Frontal cortex (tissue), 4 donors: ENCODE data around the gene GALT. TPM values are rescaled to one million over a fixed set of nuclear protein-coding genes. Genes with fewer than 3 reads are reported as not detected.
"Not testable (repeated sequence)": the region's sequence is repeated elsewhere in the genome, so short reads cannot be mapped to it uniquely, and the experiment has no call there.

Experiments used
- DNase-seq, 2 donors: peaks; one replicate each; pipeline ENCODE4 v3.0.0; 2012; ENCODE audit warnings: low spot score in 2 of 2
- FAIRE-seq: peaks from 2 replicates; lab custom pipeline; 2012; peaks lifted over from hg19 to GRCh38; lab: Jason Lieb, UNC
- total RNA-seq: library from RNA; depleted of rRNA; stranded (reverse); fragments of >200 nt; gene quantifications from one replicate; pipeline ENCODE4 v1.2.3, GENCODE V29; 2014
- donor health status: control.
- donor health status: control.
- donor health status: control.

The GALT gene
- total RNA-seq, 1 donor from 2014 or later, result 29.3 TPM

DNA sequence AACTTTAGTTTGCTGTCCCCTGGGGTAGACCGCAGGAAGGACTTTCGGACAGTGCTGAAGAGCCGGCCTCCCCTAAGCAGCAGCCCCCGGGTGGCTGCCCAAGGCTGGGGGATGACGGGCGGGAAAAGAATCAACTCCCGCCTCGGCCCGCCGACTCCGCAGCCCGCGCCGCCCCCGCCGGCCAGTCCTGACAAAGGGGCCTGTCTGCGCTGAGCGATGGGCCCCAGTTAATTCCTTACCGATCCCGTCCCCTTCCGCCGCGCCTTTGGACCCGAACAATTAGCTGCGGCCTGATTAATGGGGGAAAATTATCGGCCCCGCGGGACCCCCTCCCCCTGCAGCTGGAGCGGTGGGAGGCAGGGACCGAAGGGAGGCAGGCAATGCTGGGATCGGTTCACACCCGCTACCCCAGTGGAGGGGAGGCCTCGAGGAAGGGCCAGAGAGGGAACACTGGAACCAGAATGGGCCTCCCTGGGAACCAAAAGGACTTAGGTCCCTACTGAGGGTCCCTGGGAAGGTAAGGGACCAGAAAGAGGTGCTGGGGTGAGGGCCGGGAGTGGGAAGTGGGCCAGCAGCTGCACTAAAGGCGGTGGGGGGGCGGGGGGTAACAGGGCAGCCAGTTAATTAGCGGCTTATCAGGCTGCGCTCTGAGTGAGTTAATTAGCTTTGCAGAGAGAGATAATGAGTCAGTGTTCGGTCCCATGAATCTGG is 21.8 kb upstream of the GALT start:
- DNase-seq (no peak), FAIRE-seq (no peak)

DNA sequence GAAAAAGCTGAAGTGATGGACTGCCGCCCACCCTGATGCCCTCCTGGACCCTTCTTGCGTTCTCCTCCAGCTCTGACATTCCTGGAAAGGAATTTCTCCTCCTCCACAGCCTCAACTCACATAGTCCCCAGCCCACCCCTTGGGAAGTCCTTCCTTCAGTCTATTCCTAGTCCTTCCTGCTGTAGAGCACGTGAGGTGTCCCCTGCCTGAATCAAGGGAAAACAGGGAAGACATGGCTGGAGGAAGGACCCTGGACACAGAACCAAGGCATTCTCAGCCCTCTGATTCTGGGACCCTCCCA is 21.3 kb upstream of the GALT start:
- DNase-seq, result no peak
- no peak for FAIRE-seq

DNA sequence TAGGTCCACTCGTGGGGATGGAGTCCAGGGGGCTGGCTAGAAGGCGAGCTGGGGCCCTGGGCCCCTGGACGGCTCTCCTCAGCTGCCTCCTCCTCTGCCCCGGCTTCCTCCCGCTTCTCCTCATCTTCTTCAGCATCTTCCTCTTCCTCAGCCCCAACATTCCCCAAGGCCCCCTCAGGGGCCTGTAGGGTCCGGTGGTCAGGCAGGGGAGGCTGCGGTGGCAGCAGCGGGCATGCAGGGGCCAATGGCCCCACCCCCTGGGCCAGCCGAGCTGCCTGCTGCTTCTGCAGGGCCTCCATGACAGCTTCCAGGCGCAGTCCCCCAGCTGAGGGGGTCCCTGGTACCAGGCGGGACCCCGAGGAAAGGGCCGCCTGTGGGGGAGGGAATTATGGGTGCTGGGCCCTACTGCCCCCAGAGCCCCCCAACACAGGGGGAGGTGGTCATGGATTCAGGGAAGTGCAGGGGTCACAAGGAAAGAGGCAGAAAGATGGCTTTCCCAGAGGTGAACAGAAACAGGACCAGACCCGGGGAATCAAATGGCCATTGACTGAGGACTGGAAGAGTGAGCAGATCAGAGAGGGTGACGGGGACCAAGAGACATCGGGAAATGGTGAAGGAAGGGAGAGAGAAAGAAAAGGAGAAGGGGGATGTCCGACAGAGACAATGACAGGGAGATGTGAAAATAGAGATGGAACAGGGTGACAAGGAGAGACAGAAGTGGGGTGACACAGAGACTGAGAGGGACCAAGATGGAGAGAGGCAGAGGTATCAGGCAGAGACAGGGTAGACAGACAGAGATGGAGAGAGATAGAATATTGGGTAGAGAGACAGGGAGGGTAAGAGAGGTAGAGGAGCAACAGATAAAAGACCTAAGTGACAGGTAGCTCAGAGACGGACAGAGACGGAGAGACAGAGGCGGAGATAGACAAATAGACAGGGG is 18.5 kb upstream of the GALT start:
- FAIRE-seq (no peak), DNase-seq (no peak)

DNA sequence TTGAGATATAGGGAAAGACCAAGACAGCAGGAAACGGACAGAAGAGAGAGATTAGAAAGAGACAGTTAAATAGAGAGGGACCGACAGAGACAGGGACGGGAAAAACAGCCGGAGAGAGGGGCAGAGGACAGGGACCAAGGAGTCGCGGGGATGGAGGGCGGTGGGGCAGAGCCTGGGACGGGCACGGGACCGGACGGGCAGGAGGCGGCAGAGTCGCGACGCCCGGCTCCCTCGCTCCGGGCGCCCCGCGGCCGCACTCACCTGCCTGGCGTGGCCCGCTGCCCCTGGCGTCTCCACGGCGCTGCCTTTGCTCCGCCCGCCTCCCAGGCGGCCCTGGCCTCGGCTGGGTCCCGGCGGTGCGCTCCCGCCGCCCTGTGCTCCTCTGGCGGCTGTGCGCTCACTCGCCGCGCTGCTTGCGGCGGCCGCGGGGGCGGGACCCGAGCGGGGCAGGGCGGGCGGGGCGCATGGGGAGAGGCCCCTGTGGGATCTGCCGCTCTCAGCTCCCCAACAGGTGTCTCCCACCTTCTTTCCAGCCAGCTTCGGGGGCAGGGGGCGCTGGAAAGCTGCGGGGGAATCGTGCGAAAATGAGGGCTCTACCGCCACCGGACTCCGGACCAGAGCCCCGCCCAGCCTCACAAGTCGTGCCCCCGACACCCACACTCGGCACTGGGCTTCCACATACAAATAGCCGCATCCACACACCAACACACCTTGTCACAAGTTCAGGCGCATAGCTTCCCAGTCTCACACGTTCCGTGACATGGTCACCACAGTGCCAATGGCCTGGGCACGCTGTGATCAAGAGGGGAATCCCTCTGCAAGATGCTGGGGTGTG is 17.6 kb upstream of the GALT start, which contains the start of gene ARID3C:
Gene ARID3C, minus strand, starts transcription at position 411 of the 835 bp plus-strand sequence. CDS start 1,052 bp downstream, outside the sequence.
- no peak for FAIRE-seq
- peak in 1 of 2 donors; percentile 64 for DNase-seq

DNA sequence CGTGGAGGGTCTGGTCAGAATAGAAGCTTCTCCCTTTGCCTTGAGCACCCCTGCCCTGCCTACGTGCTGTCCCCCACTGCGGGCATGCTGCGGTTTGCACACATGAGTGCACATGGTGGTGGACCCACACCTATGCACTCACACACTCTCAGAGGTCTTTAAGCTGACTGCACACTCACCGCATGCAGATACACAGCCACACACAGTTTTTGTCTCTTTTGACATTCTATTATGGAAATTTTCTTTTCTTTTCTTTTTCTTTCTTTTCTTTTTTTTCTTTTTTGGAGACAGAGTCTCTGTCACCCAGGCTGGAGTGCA is 17.0 kb upstream of the GALT start:
- FAIRE-seq (no peak), DNase-seq (no peak)

DNA sequence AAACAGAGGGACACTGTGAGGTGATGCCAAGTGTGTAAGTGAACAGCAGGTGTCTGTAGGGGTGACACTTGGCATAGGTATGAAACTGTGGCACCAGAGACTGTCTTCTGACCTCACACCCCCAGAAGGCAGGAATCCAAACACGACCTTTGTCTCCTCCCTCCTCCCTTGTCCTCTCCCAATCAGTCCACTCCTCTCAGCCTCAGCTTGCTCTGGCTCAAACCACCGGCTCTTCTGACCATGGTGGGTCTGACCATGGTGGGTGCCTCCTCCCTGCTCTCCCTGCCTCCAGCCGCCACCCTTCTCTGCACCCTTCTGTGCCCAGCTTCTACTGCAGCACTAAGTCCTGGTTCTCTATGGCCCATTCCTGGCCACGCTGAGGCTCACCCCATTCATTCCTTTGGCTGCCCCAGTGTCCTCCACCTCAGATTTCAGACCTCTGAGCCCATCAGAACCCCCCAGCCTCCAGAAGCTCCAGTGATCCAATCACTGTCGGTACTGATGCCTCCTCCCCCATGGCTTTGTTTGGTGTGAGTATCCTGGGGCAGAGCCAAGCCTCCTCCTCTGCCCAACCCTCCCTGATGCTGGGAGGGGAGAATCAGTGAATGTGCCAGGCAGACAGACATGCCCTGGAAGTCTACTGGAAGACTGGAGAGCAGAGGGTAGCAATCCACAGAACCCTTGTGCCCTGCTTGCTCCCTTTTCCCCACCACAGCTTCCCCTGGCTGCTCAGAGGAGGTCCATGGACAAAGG is 15.9 kb upstream of the GALT start:
- DNase-seq, result no peak
- FAIRE-seq, result no peak

DNA sequence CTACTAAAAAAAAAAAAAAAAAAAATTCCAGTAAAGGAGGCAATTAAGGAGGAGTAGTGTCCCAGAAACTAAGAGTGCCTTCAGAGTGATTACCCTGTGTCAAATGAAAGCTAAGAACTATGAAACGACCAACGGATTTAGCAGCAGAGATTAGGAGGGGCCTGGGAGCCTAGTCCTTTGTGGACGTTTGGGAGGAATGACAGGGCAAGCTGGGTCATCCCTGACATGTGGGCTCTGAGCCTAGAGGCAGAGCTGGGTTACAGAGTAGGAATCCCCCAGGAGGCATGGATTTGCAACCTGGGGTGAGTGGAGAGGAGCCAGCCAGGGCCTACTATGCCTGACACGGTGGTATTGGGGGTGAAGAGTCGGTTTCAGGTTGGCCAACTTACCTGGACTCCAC is 13.3 kb upstream of the GALT start:
- DNase-seq (no peak), FAIRE-seq (no peak)

DNA sequence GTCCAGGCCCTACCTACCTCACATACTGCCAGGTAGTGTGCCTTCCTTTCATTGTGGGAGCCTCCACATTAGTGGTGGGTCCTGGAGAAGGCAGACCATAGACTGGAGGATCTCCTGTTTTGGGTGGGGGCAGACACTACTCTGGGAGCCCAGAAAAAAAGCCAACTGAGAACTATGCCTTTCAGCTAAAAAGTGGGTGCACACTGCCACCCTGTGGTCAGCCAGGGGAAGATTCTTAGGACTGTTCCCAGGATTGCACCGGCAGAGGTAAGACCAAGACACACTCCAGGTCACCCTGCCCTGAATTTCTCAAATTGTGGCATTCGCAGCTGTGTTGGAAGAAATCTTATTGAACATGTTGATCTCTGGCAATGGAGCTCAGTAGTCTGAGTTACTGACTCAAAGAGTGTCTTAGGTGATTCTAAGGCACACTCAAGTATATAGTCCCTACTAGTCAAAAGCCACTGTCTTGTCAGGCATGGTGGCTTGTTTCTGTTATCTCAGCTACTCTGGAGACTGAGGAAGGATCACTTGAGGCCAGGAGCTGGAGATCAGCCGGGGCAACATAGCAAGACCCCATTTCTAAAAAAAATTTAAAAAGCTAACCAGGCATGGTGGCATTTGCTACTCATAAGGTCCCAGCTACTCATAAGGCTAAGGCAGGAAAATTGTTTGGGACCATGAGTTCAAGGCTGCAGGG is 12.5 kb upstream of the GALT start:
- DNase-seq, result peak; percentile 78

DNA sequence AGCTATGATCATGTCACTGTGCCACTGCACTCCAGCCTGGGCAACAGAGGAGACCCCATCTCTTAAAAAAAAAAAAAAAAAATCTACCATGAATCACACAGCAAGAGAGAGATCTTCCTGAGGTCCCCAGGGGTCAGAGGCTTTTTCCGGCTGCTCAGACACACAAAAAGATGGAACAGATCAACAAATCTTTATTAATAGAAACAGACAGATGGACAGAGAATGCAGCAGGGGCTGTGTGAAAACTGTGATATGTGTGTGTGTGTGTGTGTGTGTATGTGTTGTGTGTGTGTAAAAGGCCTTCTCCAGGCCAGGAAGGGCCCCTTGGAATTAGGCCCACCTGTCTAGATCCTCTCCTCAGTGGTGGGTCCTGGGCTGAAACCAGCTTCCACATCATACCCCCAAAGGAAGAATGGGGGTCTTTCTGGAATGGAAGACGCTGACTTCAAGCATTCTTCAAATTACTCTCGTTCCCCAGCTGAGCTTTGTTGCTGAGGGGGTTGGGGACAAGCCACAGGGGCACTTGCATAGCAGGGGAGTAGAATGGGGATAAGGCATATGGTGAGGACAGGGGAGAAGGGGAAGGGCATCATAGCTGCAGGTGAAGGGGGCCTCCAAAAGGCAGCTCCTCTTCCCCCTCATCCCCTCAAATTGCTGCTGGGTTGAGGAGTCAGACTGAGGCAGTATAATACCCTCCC is 11.8 kb upstream of the GALT start:
- no peak for DNase-seq
- FAIRE-seq, result no peak

More for the DNA sequence above, 12.5 kb upstream of the GALT start:
- FAIRE-seq, result no peak

DNA sequence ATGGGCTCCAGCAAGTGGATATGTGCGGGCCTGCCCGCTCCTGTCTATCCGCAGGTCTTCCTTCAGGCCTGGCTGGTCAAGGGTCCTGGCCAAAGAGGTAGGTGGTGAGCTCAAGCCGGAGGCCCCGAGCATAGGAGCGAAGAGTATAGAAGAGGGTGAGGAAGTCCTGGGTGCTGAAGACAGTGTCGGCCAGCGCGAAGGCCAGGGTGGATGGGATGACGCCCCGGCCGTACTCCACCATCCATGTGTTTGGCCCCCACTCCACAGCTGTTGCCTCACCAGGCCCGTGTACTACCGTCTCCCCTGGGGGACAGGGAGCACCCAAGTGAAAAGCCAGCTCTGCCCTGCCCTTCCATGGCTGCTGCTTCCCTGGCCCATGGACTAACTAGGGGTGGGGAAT is 10.9 kb upstream of the GALT start:
- no peak for FAIRE-seq
- DNase-seq, result no peak

DNA sequence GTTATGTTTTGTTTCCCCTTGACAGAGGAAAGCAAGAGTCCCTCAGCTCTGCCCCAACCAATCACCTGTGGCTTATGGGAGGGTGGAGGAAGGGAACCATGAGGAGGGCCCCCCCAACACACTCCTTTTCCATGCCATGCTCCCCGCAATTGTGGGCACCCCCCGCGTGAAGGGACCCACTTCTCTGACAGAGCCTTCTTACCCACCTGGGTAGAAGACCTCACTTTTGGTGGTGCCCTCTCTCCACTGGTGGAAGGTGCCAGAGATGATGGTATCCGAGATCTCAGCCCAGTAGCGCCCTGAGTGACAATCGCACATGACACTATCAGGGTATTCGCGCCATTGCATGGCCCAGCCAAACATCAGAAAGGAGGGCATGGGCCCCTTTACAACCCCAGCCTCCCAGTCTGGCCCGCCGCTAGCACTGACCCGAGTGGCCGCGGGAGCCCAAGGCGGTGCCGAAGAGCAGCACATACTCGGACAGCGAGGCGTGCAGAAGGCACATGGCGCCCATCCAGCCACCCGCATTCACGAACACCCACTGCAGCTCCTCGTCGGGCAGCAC is 9.6 kb upstream of the GALT start:
- FAIRE-seq, result no peak
- DNase-seq, result no peak

DNA sequence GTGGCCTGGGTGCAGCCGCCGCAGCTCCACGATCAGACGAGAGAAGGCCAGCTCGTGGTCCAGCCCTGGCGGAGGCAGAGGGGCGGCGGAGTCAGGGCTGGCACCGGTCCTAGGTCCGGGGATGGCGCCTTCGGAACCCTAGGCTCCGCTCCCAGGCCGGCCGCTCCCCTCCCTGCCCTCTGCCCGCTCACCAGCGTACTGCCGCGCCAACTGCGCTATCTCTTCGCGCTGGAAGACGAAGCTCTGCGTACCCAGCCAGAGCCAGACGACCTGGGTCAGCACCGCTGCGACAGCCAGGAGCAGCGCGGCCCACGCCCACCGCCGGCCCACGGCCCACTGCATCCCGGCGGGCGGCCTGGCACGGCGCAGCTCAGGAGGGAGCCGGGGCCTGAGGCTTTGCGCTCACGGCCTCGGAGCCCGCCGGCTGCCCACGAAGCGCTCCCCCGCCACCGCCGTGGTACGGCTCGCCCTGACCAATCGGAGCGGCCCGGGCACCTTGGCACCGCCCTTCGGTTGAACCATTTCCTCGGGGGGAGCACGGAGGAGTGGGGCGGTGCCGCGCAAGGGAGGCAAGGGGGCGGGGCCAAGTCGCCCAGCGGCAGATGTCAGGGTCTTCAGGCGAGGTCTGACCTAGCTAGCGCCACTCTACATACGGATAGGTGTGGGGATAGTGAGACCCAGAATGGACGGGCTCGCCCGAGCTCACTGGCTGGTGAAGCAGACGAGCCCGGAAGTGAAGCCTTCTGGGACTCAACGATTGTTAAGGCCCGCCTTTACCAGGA is 8.9 kb upstream of the GALT start, which contains the start of gene SIGMAR1:
Gene SIGMAR1, minus strand, starts transcription at position 432 of the 782 bp plus-strand sequence. Its CDS starts 90 bp downstream, at position 342.
- DNase-seq, result peak; percentile 96
- no peak for FAIRE-seq

DNA sequence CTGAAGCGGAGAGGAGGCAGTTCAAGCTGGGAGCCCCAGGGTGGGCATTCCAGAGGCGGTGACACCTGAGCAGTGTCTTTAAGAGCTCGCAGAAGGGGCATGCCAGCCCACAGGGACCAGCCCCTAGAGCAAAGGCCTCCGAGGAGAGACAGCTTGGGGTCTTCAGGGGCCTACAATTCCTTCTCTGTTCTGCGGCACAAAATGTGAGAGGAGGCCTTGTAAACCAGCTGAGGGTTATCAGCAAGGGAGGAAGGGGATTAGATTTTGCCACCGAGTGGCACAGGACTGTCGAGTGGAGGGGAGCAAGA is 8.4 kb upstream of the GALT start:
- FAIRE-seq, result no peak

DNA sequence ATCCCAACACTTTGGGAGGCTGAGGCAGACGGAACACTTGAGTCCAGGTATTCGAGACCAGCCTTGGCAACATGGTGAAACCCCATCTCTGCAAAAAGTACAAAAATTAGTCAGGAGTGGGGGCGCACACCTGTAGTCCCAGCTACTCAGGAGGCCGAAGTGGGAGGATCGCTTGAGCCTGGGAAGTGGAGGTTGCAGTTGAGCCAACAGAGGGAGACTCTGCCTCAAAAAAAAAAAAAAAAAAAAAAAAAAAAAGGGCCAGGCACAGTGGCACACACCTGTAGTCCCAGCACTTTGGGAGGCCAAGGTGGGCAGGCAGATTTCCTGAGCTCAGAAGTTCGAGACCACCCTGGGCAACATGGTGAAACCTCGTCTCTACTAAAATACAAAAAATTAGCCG is 7.2 kb upstream of the GALT start:
- not testable (repeated sequence) for FAIRE-seq, DNase-seq

More for the DNA sequence above, 8.4 kb upstream of the GALT start:
- no peak for DNase-seq

DNA sequence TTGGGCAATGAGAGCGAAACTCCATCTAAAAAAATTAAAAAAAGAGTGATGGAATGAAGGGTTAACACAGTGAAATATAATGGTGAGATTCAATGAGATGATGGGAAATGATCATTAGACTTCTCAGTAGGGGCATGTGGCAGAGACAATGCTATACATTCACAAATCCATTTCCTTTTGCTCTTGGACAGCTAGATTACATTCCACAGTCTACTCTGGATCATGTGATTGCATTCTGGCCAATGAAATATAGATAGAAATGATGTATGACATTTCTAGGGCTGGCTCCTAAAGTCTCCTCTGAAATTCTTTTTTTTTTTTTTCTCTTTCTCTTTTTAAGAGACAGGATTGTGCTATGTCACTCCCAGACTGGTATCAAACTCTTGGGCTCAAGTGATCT is 3.8 kb upstream of the GALT start:
- no peak for FAIRE-seq
- DNase-seq, result no peak

DNA sequence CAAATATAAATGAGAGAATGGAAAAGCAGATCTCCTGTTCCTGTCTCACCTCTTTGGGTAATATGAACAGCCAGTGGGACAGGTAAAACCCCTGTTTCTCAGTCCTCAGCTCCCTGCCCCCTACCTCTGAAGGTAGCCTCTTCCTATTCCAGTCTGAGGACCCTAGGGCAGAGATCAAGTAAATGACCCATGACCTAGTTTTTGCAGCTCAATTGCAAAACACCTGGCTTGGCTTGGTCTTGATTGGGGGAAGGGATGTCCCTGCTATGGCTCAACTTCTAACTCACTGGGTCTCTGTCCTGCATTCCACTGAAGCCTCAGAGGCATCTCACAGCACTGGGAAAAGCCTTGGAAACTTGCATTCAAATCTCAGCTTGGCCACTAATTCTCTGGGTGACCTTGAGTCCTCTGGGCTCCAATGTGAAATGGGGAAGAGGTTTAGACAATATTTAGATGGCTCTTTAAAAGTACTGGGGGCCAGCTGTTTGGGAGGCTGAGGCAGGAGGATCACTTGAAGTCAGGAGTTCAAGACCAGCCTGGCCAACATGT is 1.6 kb upstream of the GALT start:
- DNase-seq (no peak), FAIRE-seq (no peak)

DNA sequence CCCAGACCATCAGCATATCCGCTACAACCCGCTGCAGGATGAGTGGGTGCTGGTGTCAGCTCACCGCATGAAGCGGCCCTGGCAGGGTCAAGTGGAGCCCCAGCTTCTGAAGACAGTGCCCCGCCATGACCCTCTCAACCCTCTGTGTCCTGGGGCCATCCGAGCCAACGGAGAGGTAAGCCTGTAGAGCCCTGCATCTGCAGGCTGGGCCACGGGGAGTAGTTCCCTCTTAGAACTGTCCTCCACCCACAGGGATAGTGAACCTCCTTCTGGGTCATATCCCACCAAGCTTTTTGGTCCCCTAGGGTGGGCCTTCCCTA is 569 bp downstream of the GALT start:
- FAIRE-seq, result no peak
- DNase-seq, result no peak
